Neural cell (in vitro differentiated cells): ENCODE results near the gene SNX10. TPM values are rescaled to one million over a fixed set of nuclear protein-coding genes. Genes with fewer than 3 reads are reported as not detected.

Source experiments
- H2AFZ ChIP-seq: fragments of 200-600, 300-800 bp; sonication (generic), shearing (Covaris generic); 2 replicates; pipeline ENCODE4 v1.6.0; 2014; ENCODE audit warnings: low read depth, mild to moderate bottlenecking, antibody characterized with exemption, low read length, moderate library complexity
- H3F3A ChIP-seq: fragments of 200-600 bp; shearing (Covaris generic); 2 replicates; pipeline ENCODE4 v1.6.1; 2016; ENCODE audit warnings: mild to moderate bottlenecking, moderate library complexity, mixed read lengths, antibody characterized with exemption, low read length; ENCODE audit not compliant: insufficient read depth, poor library complexity, severe bottlenecking
- H3K27ac ChIP-seq: fragments of 200-600, 300-800 bp; sonication (generic), shearing (Covaris generic); 2 replicates; pipeline ENCODE4 v1.5.1; 2014; ENCODE audit warnings: mild to moderate bottlenecking, low read length, moderate library complexity
- H3K27me3 ChIP-seq: fragments of 300-800, 200-600 bp; sonication (generic), shearing (Covaris generic); 2 replicates; pipeline ENCODE4 v1.6.0; 2014; ENCODE audit warnings: mild to moderate bottlenecking, low read depth, low read length, moderate library complexity; ENCODE audit not compliant: insufficient read depth
- H3K36me3 ChIP-seq: fragments of 300-800, 200-600 bp; sonication (generic), shearing (Covaris generic); 2 replicates; pipeline ENCODE4 v1.5.1; 2014; ENCODE audit warnings: mild to moderate bottlenecking, antibody characterized with exemption, low read length, moderate library complexity; ENCODE audit not compliant: insufficient read depth
- H3K4me2 ChIP-seq: fragments of 300-800, 200-600 bp; sonication (generic), shearing (Covaris generic); 2 replicates; pipeline ENCODE4 v1.6.0; 2014; ENCODE audit warnings: mild to moderate bottlenecking, low read length
- H3K4me3 ChIP-seq: fragments of 300-800, 200-600 bp; sonication (generic), shearing (Covaris generic); 2 replicates; pipeline ENCODE4 v1.5.1; 2014; ENCODE audit warnings: mild to moderate bottlenecking, low read length, moderate library complexity
- H3K79me2 ChIP-seq: fragments of 200-600 bp; shearing (Covaris generic); replicated peaks from 2 replicates; pipeline ENCODE4 v1.6.0; 2014; ENCODE audit warnings: mild to moderate bottlenecking, low read length, moderate library complexity; ENCODE audit not compliant: insufficient read depth
- H3K9ac ChIP-seq: fragments of 300-800, 200-600 bp; sonication (generic), shearing (Covaris generic); 2 replicates; pipeline ENCODE4 v1.6.1; 2016; ENCODE audit warnings: mild to moderate bottlenecking, low read length, mixed read lengths
- H3K9me2 ChIP-seq: fragments of 200-600 bp; shearing (Covaris generic); 2 replicates; pipeline ENCODE4 v1.6.1; 2016; ENCODE audit warnings: mild to moderate bottlenecking, low read length, mixed read lengths; ENCODE audit not compliant: insufficient read depth
- H3K9me3 ChIP-seq: fragments of 200-600, 300-800 bp; sonication (generic), shearing (Covaris generic); 2 replicates; pipeline ENCODE4 v1.6.1; 2016; ENCODE audit warnings: mild to moderate bottlenecking, mixed run types, low read length, moderate library complexity, mixed read lengths
- H4K20me1 ChIP-seq: fragments of 200-600 bp; shearing (Covaris generic); 2 replicates; pipeline ENCODE4 v1.6.1; 2016; ENCODE audit warnings: mild to moderate bottlenecking, mixed run types; ENCODE audit not compliant: insufficient read depth
- CTCF ChIP-seq: fragments of 450-650 bp; IDR thresholded peaks from 2 replicates; pipeline ENCODE4 v1.5.1; 2014; ENCODE audit warnings: antibody characterized with exemption, mild to moderate bottlenecking, moderate library complexity; ENCODE audit not compliant: poor library complexity, severe bottlenecking
- EP300 ChIP-seq: fragments of 450-650 bp; conservative IDR thresholded peaks from 2 replicates; pipeline ENCODE4 v1.6.1; 2014; ENCODE audit warnings: antibody characterized with exemption, mild to moderate bottlenecking, moderate library complexity; ENCODE audit not compliant: poor library complexity, severe bottlenecking
- EZH2 ChIP-seq: fragments of 200-600, 300-800 bp; shearing (Covaris generic), sonication (generic); IDR thresholded peaks from 2 replicates; pipeline ENCODE4 v1.6.1; 2014; ENCODE audit warnings: antibody characterized with exemption, low read length, borderline replicate concordance, mild to moderate bottlenecking; ENCODE audit not compliant: insufficient read depth, poor library complexity, severe bottlenecking
- MXI1 ChIP-seq: fragments of 450-650 bp; conservative IDR thresholded peaks from 2 replicates; pipeline ENCODE4 v1.6.1; 2014; ENCODE audit warnings: antibody characterized with exemption, mild to moderate bottlenecking; ENCODE audit not compliant: poor library complexity, severe bottlenecking
- POLR2AphosphoS5 ChIP-seq: IDR thresholded peaks from 2 replicates; pipeline ENCODE4 v1.6.1; 2012
- RAD21 ChIP-seq: fragments of 450-650 bp; conservative IDR thresholded peaks from 2 replicates; pipeline ENCODE4 v1.6.1; 2014; ENCODE audit warnings: antibody characterized with exemption, mild to moderate bottlenecking, moderate library complexity
- REST ChIP-seq: IDR thresholded peaks from 2 replicates; pipeline ENCODE4 v1.6.1; 2012; ENCODE audit warnings: borderline replicate concordance
- SMC3 ChIP-seq: fragments of 450-650 bp; conservative IDR thresholded peaks from 2 replicates; pipeline ENCODE4 v1.6.1; 2014; ENCODE audit warnings: antibody characterized with exemption, mild to moderate bottlenecking, moderate library complexity; ENCODE audit not compliant: poor library complexity
- TAF1 ChIP-seq: IDR thresholded peaks from 2 replicates; pipeline ENCODE4 v1.6.1; 2012; ENCODE audit warnings: low read depth
- polyA plus RNA-seq: library from polyadenylated mRNA; depleted of rRNA; stranded (reverse); fragments of >200 nt; gene quantifications from 2 replicates; pipeline ENCODE4 v1.2.3, GENCODE V29; 2014

Gene SNX10
- polyA plus RNA-seq, 1 donor from 2014 or later, result 25.6 TPM

GRCh38 chr7:26422761-26423160, 131.1 kb downstream of the SNX10 start:
- Histone ChIP-seq H3K9ac (no peak overlapping the region), H3K27ac (no peak overlapping the region), H4K20me1 (no peaks in the 10 kb centered on the region), H3F3A (no peaks in the 10 kb centered on the region), H3K79me2 (no peaks in the 10 kb centered on the region), H3K4me2 (no peak overlapping the region), H3K9me2 (no peaks in the 10 kb centered on the region), H3K9me3 (no peaks in the 10 kb centered on the region), H3K27me3 (no peaks in the 10 kb centered on the region), H3K36me3 (no peaks in the 10 kb centered on the region), H3K4me3 (no peak overlapping the region), H2AFZ (no peak overlapping the region)
- TF ChIP-seq EP300, result no peak
- no peak for TF ChIP-seq RAD21
- TF ChIP-seq MXI1, result no peak
- TF ChIP-seq CTCF, result no peak
- no peak for TF ChIP-seq POLR2AphosphoS5
- no peak for TF ChIP-seq REST

GRCh38 chr7:26423436-26423835, 131.8 kb downstream of the SNX10 start:
- no peaks in the 10 kb centered on the region for H3F3A ChIP-seq

More at GRCh38 chr7:26423436-26423835, 131.8 kb downstream of the SNX10 start:
- no peaks in the 10 kb centered on the region for H3K36me3 ChIP-seq
- H3K9me2 ChIP-seq, result no peaks in the 10 kb centered on the region
- H3K79me2 ChIP-seq, result no peaks in the 10 kb centered on the region
- no peaks in the 10 kb centered on the region for H3K27me3 ChIP-seq
- no peak overlapping the region for H2AFZ ChIP-seq
- no peaks in the 10 kb centered on the region for H4K20me1 ChIP-seq
- H3K27ac ChIP-seq, result no peak overlapping the region
- H3K9me3 ChIP-seq, result no peaks in the 10 kb centered on the region
- TF ChIP-seq POLR2AphosphoS5, result no peak
- TF ChIP-seq REST, result no peak
- TF ChIP-seq MXI1, result no peak
- no peak for TF ChIP-seq RAD21
- no peak for TF ChIP-seq EP300
- no peak for TF ChIP-seq EZH2
- no peak for TF ChIP-seq SMC3
- no peak for TF ChIP-seq TAF1
- TF ChIP-seq CTCF, result no peak
- no peak overlapping the region for H3K9ac ChIP-seq
- no peak overlapping the region for H3K4me2 ChIP-seq
- no peak overlapping the region for H3K4me3 ChIP-seq
